IMR-90 (cell line): ENCODE data around the gene TSPAN4. TPM values are rescaled to one million over a fixed set of nuclear protein-coding genes. Genes with fewer than 3 reads are reported as not detected.

ENCODE experiments used
- ATAC-seq: fragments of 200-7000 bp; cut with Tn5 transposase; 2 replicates; pipeline ENCODE4 v1.9.1; 2020; ENCODE audit warnings: low read depth, mild to moderate bottlenecking, moderate library complexity
- BruUV-seq: library from RNA; stranded (reverse); fragments of 400-500 nt; replicated peaks from 2 replicates; lab custom pipeline; 2021; lab: Mats Ljungman, UMichigan
- CTCF ChIA-PET: fragments of 300-600 bp; formaldehyde crosslinking; extraction: SDS; loops from one replicate; lab custom pipeline; 2021; ENCODE audit warnings: antibody characterized with exemption; lab: Yijun Ruan, JAX
- POLR2A ChIA-PET: fragments of 300-600 bp; sonication (Branson Sonifier 250); formaldehyde crosslinking; loops from one replicate; lab custom pipeline; 2022; ENCODE audit warnings: antibody characterized with exemption; ENCODE audit not compliant: unreplicated experiment; lab: Charles Lee
- DNase-seq: peaks from one replicate; pipeline ENCODE4 v3.0.0; 2013
- H2AFZ ChIP-seq: replicated peaks from 2 replicates; pipeline ENCODE3; 2013; ENCODE audit warnings: low read length, mild to moderate bottlenecking; ENCODE audit not compliant: poor library complexity
- H2AK5ac ChIP-seq: 2 replicates; pipeline ENCODE4 v1.6.1; 2013; ENCODE audit warnings: low read depth, low read length, inconsistent platforms
- H2AK9ac ChIP-seq: replicated peaks from 2 replicates; pipeline ENCODE3; 2013; ENCODE audit warnings: mild to moderate bottlenecking, low read depth, low read length, moderate library complexity; ENCODE audit not compliant: poor library complexity
- H2BK120ac ChIP-seq: 2 replicates; pipeline ENCODE4 v1.6.1; 2013; ENCODE audit warnings: low read depth, low read length, inconsistent platforms
- H2BK15ac ChIP-seq: 3 replicates; pipeline ENCODE4 v1.6.1; 2013; ENCODE audit warnings: low read depth, low read length, inconsistent platforms
- H2BK20ac ChIP-seq: 2 replicates; pipeline ENCODE4 v1.6.1; 2013; ENCODE audit warnings: low read depth, mild to moderate bottlenecking, inconsistent platforms, low read length, moderate library complexity
- H2BK5ac ChIP-seq: 2 replicates; pipeline ENCODE4 v1.6.1; 2013; ENCODE audit warnings: mild to moderate bottlenecking, low read depth, low read length, inconsistent platforms; ENCODE audit not compliant: poor library complexity, severe bottlenecking
- H3K14ac ChIP-seq: replicated peaks from 2 replicates; pipeline ENCODE4 v1.6.1; 2013; ENCODE audit warnings: low read depth, low read length, inconsistent platforms
- H3K18ac ChIP-seq: 2 replicates; pipeline ENCODE4 v1.6.1; 2013; ENCODE audit warnings: low read depth, low read length, control low read depth
- H3K23ac ChIP-seq: 2 replicates; pipeline ENCODE4 v1.6.1; 2013; ENCODE audit warnings: low read depth, low read length, inconsistent platforms
- H3K27ac ChIP-seq: 2 replicates; pipeline ENCODE4 v1.5.1; 2013; ENCODE audit warnings: mild to moderate bottlenecking, control low read depth, low read length; ENCODE audit not compliant: insufficient read depth
- H3K27me3 ChIP-seq: 2 replicates; pipeline ENCODE4 v1.6.1; 2013; ENCODE audit warnings: low read length; ENCODE audit not compliant: control insufficient read depth, insufficient read depth
- H3K36me3 ChIP-seq: 2 replicates; pipeline ENCODE4 v1.6.1; 2013; ENCODE audit warnings: low read length, mixed read lengths; ENCODE audit not compliant: control insufficient read depth, insufficient read depth
- H3K4ac ChIP-seq: 2 replicates; pipeline ENCODE4 v1.6.1; 2013; ENCODE audit warnings: low read depth, low read length, inconsistent platforms
- H3K4me1 ChIP-seq: 2 replicates; pipeline ENCODE4 v1.6.1; 2013; ENCODE audit warnings: low read length, mixed read lengths; ENCODE audit not compliant: control insufficient read depth, insufficient read depth
- H3K4me2 ChIP-seq: 2 replicates; pipeline ENCODE4 v1.6.1; 2013; ENCODE audit warnings: low read depth, mild to moderate bottlenecking, control low read depth, low read length, moderate library complexity
- H3K4me3 ChIP-seq: 2 replicates; pipeline ENCODE4 v1.5.1; 2013; ENCODE audit warnings: low read depth, mild to moderate bottlenecking, control low read depth, low read length, moderate library complexity; ENCODE audit not compliant: insufficient read depth
- H3K56ac ChIP-seq: 2 replicates; pipeline ENCODE4 v1.6.1; 2013; ENCODE audit warnings: low read length, inconsistent platforms; ENCODE audit not compliant: insufficient read depth; ENCODE audit errors: extremely low read depth
- H3K79me1 ChIP-seq, 2 experiments: 2 replicates each; pipeline ENCODE4 v1.6.1; 2013; ENCODE audit warnings: low read length in 2 of 2, inconsistent platforms in 1 of 2, low read depth in 1 of 2
- H3K9ac ChIP-seq: 2 replicates; pipeline ENCODE4 v1.6.1; 2013; ENCODE audit warnings: low read depth, low read length, control low read depth
- H3K9me1 ChIP-seq: 2 replicates; pipeline ENCODE4 v1.6.1; 2013; ENCODE audit warnings: low read length, inconsistent platforms; ENCODE audit not compliant: insufficient read depth
- H3K9me3 ChIP-seq: 2 replicates; pipeline ENCODE4 v1.6.1; 2013; ENCODE audit warnings: low read length; ENCODE audit not compliant: control insufficient read depth, insufficient read depth
- H4K20me1 ChIP-seq: 2 replicates; pipeline ENCODE4 v1.6.1; 2013; ENCODE audit warnings: low read length, inconsistent platforms; ENCODE audit not compliant: insufficient read depth
- H4K5ac ChIP-seq: 2 replicates; pipeline ENCODE4 v1.6.1; 2013; ENCODE audit warnings: mild to moderate bottlenecking, low read depth, low read length, control low read depth
- H4K8ac ChIP-seq, 2 experiments: 2 replicates each; pipeline ENCODE4 v1.6.1; 2013; ENCODE audit warnings: low read depth in 2 of 2, low read length in 2 of 2, control low read depth in 1 of 2, inconsistent platforms in 1 of 2
- H4K91ac ChIP-seq: 2 replicates; pipeline ENCODE4 v1.6.1; 2013; ENCODE audit warnings: low read depth, low read length, inconsistent platforms; ENCODE audit not compliant: insufficient read depth
- BHLHE40 ChIP-seq: fragments of 150-350 bp; IDR thresholded peaks from 2 replicates; pipeline ENCODE4 v1.6.1; 2016; ENCODE audit warnings: mild to moderate bottlenecking, low read depth, low read length
- ELK1 ChIP-seq: fragments of 150-350 bp; IDR thresholded peaks from 2 replicates; pipeline ENCODE4 v1.6.1; 2016; ENCODE audit warnings: low read depth, mild to moderate bottlenecking, low read length, moderate library complexity, borderline replicate concordance
- FOS ChIP-seq: fragments of 150-350 bp; IDR thresholded peaks from 2 replicates; pipeline ENCODE4 v1.6.1; 2016; ENCODE audit warnings: low read depth, low read length
- MAFK ChIP-seq: IDR thresholded peaks from 2 replicates; pipeline ENCODE4 v1.6.1; 2012; ENCODE audit warnings: low read depth, low read length, improper control_type of control experiment
- MAZ ChIP-seq: IDR thresholded peaks from 2 replicates; pipeline ENCODE4 v1.6.1; 2012; ENCODE audit warnings: low read depth, mild to moderate bottlenecking, low read length, improper control_type of control experiment, moderate library complexity, borderline replicate concordance
- MXI1 ChIP-seq: IDR thresholded peaks from 2 replicates; pipeline ENCODE4 v1.6.1; 2012; ENCODE audit warnings: low read depth, mild to moderate bottlenecking, low read length, moderate library complexity, borderline replicate concordance
- NFE2L2 ChIP-seq: fragments of 150-350 bp; IDR thresholded peaks from 2 replicates; pipeline ENCODE4 v1.6.1; 2016; ENCODE audit warnings: low read depth, mild to moderate bottlenecking, low read length
- POLR2A ChIP-seq: IDR thresholded peaks from 2 replicates; pipeline ENCODE4 v1.6.1; 2012; ENCODE audit warnings: mild to moderate bottlenecking, low read depth, low read length
- RAD21 ChIP-seq: IDR thresholded peaks from 2 replicates; pipeline ENCODE4 v1.6.1; 2012; ENCODE audit warnings: low read length, improper control_type of control experiment
- USF2 ChIP-seq: fragments of 150-350 bp; IDR thresholded peaks from 2 replicates; pipeline ENCODE4 v1.6.1; 2017; ENCODE audit warnings: mild to moderate bottlenecking, antibody characterized with exemption, low read length, low read depth
- WGBS, 2 experiments: methylation state at CpG; one replicate each; pipeline versions ENCODE4 v1.1.5 to v1.1.7; 2013; ENCODE audit warnings: missing lambda C conversion rate in 2 of 2; ENCODE audit not compliant: insufficient read length in 1 of 2; ENCODE audit errors: extremely low coverage in 2 of 2; 5-methylcytosine and 5-hydroxymethylcytosine counted together
- dilution Hi-C: fragments of 300-500 bp; cut with HindIII; formaldehyde crosslinking; loops from one replicate; pipeline ENCODE4 v1.14.3; 2018; ENCODE audit warnings: low sequenced_read_pairs; ENCODE audit not compliant: unreplicated experiment
- in situ Hi-C: fragments of 300-500 bp; cut with MboI; formaldehyde crosslinking; loops from 3 replicates; pipeline ENCODE4 v1.14.3; 2019; ENCODE audit warnings: low sequenced_read_pairs, inconsistent platforms, mixed read lengths
- intact Hi-C: fragments of 100-400 bp; cut with micrococcal nuclease; formaldehyde crosslinking; loops from 2 replicates; pipeline ENCODE4 v1.10.0; 2022
- polyA plus RNA-seq, 3 experiments: library from polyadenylated mRNA; depleted of rRNA; stranded (reverse); fragments of >200 nt; gene quantifications; 2 replicates each; pipeline ENCODE4 v1.2.3, GENCODE V29; 2012; ENCODE audit warnings: low replicate concordance in 1 of 3
- total RNA-seq: library from RNA; depleted of rRNA; stranded (reverse); fragments of >200 nt; gene quantifications from 2 replicates; pipeline ENCODE4 v1.2.3, GENCODE V29; 2012

Gene TSPAN4
- total and polyA plus RNA-seq, 2 of the 4 experiments (the other 2 are of a cell fraction), result 161 to 293 TPM

- dilution Hi-C loops, result no loop called here
- H4K8ac ChIP-seq, result no peak overlapping the region
- no peak overlapping the region for H2AK9ac ChIP-seq
- POLR2A ChIA-PET, result no interaction called here
- H3K4me3 ChIP-seq, result no peak overlapping the region
- no peak overlapping the region for H3K23ac ChIP-seq
- H3K18ac ChIP-seq, result no peak overlapping the region
- H3K27me3 ChIP-seq, result no peaks in the 10 kb centered on the region
- no peaks in the 10 kb centered on the region for H3K79me1 ChIP-seq
- no peak overlapping the region for H3K4ac ChIP-seq
- no peaks in the 10 kb centered on the region for H3K9me3 ChIP-seq
- H3K4me1 ChIP-seq, result no peaks in the 10 kb centered on the region
- no peak overlapping the region for H2BK15ac ChIP-seq
- H3K4me2 ChIP-seq, result no peak overlapping the region
- H3K27ac ChIP-seq, result no peak overlapping the region
- H2BK120ac ChIP-seq, result no peak overlapping the region
- no peak overlapping the region for H2AK5ac ChIP-seq
- H3K9me1 ChIP-seq, result no peaks in the 10 kb centered on the region
- 100% methylated on average over 2 of the region's 16 CpGs; no CpG with 5 or more reads in 1 of the 2 experiments for WGBS, 2 experiments
- no peak overlapping the region for H3K9ac ChIP-seq
- no peak overlapping the region for H4K91ac ChIP-seq
- BruUV-seq, result no TSS peak
- no peak overlapping the region for H2BK5ac ChIP-seq
- H2AFZ ChIP-seq, result no peak overlapping the region
- H3K36me3 ChIP-seq, result peaks cover 30% of the 10 kb centered on the region
- intact Hi-C loops, result no loop called here
- in situ Hi-C loops, result no loop called here
- no peak overlapping the region for H3K14ac ChIP-seq
- no peak overlapping the region for H3K56ac ChIP-seq
- TF ChIP-seq BHLHE40 (no peak), MAZ (no peak), ELK1 (no peak), MAFK (no peak), FOS (no peak), NFE2L2 (no peak), MXI1 (no peak), RAD21 (no peak), POLR2A (no peak), USF2 (no peak)
- no peak for ATAC-seq
- no peak overlapping the region for H4K5ac ChIP-seq
- no peak for DNase-seq
- no peaks in the 10 kb centered on the region for H4K20me1 ChIP-seq
- H2BK20ac ChIP-seq, result no peak overlapping the region
- CTCF ChIA-PET, result no interaction called here
Observed at GRCh38 chr11:884578-885070, 42.0 kb downstream of the TSPAN4 start.
